Sigmoid colon (tissue), 4 donors: ENCODE data around the gene MRI1.

Source experiments
- EP300 ChIP-seq, 4 donors: sonication (generic); formaldehyde crosslinking; IDR thresholded peaks; one replicate each; pipeline ENCODE4 v1.6.1; 2017; ENCODE audit warnings: antibody characterized with exemption in 4 of 4
- POLR2A ChIP-seq, 2 donors: fragments of 450-650 bp; IDR thresholded peaks; one replicate each; pipeline ENCODE4 v1.6.1; 2016; ENCODE audit warnings: antibody characterized with exemption in 2 of 2, mild to moderate bottlenecking in 2 of 2, moderate library complexity in 2 of 2
- POLR2AphosphoS5 ChIP-seq, 4 donors: sonication (generic); formaldehyde crosslinking; IDR thresholded peaks; one replicate each; pipeline ENCODE4 v1.6.1; 2017; ENCODE audit warnings: antibody characterized with exemption in 4 of 4
- TF ChIP-seq, protein P1 (sequence below), 4 experiments: fragments of 450-650 bp in 3 of 4; fragments of 200-600 bp in 1 of 4; IDR thresholded peaks; one replicate each; pipeline ENCODE4 v1.5.1; 2016 to 2019; ENCODE audit warnings: antibody characterized with exemption in 4 of 4, mild to moderate bottlenecking in 3 of 4, moderate library complexity in 2 of 4

DNA sequence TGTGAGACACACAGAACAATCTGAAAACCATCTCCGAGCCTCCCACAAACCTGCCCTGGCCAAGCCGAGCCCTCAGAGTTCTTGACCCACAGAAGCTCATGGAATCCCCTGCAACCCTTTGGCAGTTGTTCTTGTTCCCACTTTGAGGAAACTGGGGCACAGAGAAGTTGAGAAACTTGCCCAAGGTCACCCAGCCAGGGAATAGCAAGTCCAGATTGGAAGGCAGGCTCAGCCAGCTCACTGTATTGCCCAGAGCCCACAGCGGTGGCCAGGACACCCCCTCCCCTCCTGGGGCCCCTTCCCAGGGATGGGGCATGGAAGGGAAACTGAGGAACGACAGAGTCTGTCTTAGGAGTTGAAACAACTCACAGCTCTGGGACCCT is 32.7 kb downstream of the MRI1 start:
- TF ChIP-seq, protein P1, sequence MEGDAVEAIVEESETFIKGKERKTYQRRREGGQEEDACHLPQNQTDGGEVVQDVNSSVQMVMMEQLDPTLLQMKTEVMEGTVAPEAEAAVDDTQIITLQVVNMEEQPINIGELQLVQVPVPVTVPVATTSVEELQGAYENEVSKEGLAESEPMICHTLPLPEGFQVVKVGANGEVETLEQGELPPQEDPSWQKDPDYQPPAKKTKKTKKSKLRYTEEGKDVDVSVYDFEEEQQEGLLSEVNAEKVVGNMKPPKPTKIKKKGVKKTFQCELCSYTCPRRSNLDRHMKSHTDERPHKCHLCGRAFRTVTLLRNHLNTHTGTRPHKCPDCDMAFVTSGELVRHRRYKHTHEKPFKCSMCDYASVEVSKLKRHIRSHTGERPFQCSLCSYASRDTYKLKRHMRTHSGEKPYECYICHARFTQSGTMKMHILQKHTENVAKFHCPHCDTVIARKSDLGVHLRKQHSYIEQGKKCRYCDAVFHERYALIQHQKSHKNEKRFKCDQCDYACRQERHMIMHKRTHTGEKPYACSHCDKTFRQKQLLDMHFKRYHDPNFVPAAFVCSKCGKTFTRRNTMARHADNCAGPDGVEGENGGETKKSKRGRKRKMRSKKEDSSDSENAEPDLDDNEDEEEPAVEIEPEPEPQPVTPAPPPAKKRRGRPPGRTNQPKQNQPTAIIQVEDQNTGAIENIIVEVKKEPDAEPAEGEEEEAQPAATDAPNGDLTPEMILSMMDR (IDR thresholded peaks at IDR 0.05) = no peak
- TF ChIP-seq POLR2AphosphoS5 (IDR thresholded peaks at IDR 0.05) (no peak), POLR2A (IDR thresholded peaks at IDR 0.05) (no peak), EP300 (IDR thresholded peaks at IDR 0.05) (no peak)
